ENCODE results near the gene RAB40A. TPM values are rescaled to one million over a fixed set of nuclear protein-coding genes. Genes with fewer than 3 reads are reported as not detected.

The RAB40A gene
- total and polyA plus RNA-seq, 4 donors: 0.03 to 0.33 (median 0.07) TPM

DNA sequence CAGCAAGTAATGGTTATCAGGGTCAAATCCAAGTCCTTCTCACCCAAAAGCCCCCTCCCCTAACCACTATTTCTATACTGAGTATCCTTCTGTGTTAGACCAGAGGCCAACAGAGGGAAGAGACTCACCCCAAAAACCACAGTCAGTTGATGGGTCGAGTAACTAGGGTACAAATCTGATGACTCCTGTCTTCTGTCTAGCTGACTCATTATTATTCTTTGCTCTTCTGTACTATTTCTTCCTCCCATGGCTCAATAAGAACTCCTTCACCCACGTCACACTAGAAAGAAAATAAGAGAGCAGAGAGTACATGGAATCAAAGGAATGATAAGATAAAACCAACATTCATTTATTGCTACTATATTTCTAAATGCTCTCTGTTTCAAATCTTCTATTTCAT lies 2.0 kb downstream of the RAB40A start:
- 79% methylated on average over 2 of the region's 2 CpGs for WGBS
- H3K9me3 ChIP-seq (ENCODE audit: control insufficient read depth in 4 of 4, low read length in 3 of 4): no peaks in the 10 kb centered on the region
- H3K27ac ChIP-seq (ENCODE audit: low read depth in 1 of 2, low read length in 2 of 2): no peak overlapping the region
- H3K4me1 ChIP-seq (ENCODE audit: control insufficient read depth in 4 of 4, insufficient read depth in 4 of 4, low read length in 3 of 4): no peaks in the 10 kb centered on the region
- no peaks in the 10 kb centered on the region for H3K27me3 ChIP-seq (ENCODE audit: control insufficient read depth in 4 of 4, insufficient read depth in 4 of 4, low read length in 3 of 4)
- no peak for TF ChIP-seq EGR1 (IDR thresholded peaks at IDR 0.05; ENCODE audit: low read depth in 2 of 2)
- no peak for TF ChIP-seq NR2F2 (IDR thresholded peaks at IDR 0.05)
- no peak for TF ChIP-seq HNF4A (conservative IDR thresholded peaks at IDR 0.05)
- TF ChIP-seq RXRA (IDR thresholded peaks at IDR 0.05): no peak
- TF ChIP-seq, protein P1, sequence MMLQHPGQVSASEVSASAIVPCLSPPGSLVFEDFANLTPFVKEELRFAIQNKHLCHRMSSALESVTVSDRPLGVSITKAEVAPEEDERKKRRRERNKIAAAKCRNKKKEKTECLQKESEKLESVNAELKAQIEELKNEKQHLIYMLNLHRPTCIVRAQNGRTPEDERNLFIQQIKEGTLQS (IDR thresholded peaks at IDR 0.05): no peak
- no peak for TF ChIP-seq YY1 (IDR thresholded peaks at IDR 0.05)
- TF ChIP-seq, protein P2, sequence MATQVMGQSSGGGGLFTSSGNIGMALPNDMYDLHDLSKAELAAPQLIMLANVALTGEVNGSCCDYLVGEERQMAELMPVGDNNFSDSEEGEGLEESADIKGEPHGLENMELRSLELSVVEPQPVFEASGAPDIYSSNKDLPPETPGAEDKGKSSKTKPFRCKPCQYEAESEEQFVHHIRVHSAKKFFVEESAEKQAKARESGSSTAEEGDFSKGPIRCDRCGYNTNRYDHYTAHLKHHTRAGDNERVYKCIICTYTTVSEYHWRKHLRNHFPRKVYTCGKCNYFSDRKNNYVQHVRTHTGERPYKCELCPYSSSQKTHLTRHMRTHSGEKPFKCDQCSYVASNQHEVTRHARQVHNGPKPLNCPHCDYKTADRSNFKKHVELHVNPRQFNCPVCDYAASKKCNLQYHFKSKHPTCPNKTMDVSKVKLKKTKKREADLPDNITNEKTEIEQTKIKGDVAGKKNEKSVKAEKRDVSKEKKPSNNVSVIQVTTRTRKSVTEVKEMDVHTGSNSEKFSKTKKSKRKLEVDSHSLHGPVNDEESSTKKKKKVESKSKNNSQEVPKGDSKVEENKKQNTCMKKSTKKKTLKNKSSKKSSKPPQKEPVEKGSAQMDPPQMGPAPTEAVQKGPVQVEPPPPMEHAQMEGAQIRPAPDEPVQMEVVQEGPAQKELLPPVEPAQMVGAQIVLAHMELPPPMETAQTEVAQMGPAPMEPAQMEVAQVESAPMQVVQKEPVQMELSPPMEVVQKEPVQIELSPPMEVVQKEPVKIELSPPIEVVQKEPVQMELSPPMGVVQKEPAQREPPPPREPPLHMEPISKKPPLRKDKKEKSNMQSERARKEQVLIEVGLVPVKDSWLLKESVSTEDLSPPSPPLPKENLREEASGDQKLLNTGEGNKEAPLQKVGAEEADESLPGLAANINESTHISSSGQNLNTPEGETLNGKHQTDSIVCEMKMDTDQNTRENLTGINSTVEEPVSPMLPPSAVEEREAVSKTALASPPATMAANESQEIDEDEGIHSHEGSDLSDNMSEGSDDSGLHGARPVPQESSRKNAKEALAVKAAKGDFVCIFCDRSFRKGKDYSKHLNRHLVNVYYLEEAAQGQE (IDR thresholded peaks at IDR 0.05): no peak
- TF ChIP-seq JUND (IDR thresholded peaks at IDR 0.05): no peak
- no peak for TF ChIP-seq FOXA1 (IDR thresholded peaks at IDR 0.05)
- TF ChIP-seq, protein P3, sequence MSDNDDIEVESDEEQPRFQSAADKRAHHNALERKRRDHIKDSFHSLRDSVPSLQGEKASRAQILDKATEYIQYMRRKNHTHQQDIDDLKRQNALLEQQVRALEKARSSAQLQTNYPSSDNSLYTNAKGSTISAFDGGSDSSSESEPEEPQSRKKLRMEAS (IDR thresholded peaks at IDR 0.05): no peak
- TF ChIP-seq, protein P4, sequence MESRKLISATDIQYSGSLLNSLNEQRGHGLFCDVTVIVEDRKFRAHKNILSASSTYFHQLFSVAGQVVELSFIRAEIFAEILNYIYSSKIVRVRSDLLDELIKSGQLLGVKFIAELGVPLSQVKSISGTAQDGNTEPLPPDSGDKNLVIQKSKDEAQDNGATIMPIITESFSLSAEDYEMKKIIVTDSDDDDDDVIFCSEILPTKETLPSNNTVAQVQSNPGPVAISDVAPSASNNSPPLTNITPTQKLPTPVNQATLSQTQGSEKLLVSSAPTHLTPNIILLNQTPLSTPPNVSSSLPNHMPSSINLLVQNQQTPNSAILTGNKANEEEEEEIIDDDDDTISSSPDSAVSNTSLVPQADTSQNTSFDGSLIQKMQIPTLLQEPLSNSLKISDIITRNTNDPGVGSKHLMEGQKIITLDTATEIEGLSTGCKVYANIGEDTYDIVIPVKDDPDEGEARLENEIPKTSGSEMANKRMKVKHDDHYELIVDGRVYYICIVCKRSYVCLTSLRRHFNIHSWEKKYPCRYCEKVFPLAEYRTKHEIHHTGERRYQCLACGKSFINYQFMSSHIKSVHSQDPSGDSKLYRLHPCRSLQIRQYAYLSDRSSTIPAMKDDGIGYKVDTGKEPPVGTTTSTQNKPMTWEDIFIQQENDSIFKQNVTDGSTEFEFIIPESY (IDR thresholded peaks at IDR 0.05): no peak
- no peak for TF ChIP-seq FOXA2 (IDR thresholded peaks at IDR 0.05)
- TF ChIP-seq TAF1 (conservative IDR thresholded peaks at IDR 0.05): no peak
- TF ChIP-seq SP1 (IDR thresholded peaks at IDR 0.05): no peak
- no peak for TF ChIP-seq RAD21 (IDR thresholded peaks at IDR 0.05)
- no peak for TF ChIP-seq HNF4G (IDR thresholded peaks at IDR 0.05)
- no peak for TF ChIP-seq GABPA (IDR thresholded peaks at IDR 0.05 in 1 of 2, conservative IDR thresholded peaks at IDR 0.05 in 1 of 2)
- TF ChIP-seq, protein P5, sequence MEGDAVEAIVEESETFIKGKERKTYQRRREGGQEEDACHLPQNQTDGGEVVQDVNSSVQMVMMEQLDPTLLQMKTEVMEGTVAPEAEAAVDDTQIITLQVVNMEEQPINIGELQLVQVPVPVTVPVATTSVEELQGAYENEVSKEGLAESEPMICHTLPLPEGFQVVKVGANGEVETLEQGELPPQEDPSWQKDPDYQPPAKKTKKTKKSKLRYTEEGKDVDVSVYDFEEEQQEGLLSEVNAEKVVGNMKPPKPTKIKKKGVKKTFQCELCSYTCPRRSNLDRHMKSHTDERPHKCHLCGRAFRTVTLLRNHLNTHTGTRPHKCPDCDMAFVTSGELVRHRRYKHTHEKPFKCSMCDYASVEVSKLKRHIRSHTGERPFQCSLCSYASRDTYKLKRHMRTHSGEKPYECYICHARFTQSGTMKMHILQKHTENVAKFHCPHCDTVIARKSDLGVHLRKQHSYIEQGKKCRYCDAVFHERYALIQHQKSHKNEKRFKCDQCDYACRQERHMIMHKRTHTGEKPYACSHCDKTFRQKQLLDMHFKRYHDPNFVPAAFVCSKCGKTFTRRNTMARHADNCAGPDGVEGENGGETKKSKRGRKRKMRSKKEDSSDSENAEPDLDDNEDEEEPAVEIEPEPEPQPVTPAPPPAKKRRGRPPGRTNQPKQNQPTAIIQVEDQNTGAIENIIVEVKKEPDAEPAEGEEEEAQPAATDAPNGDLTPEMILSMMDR (IDR thresholded peaks at IDR 0.05; ENCODE audit: low read depth, low read length, missing input control): no peak
- H3K4me3 ChIP-seq (ENCODE audit: low read depth in 1 of 3, low read length in 3 of 3): no peak overlapping the region
- no peaks in the 10 kb centered on the region for H3K36me3 ChIP-seq (ENCODE audit: control insufficient read depth in 4 of 4, insufficient read depth in 3 of 4, low read depth in 1 of 4, low read length in 3 of 4)
- no peak for DNase-seq (ENCODE audit: low spot score)
- H3K9ac ChIP-seq (ENCODE audit: low read depth in 1 of 2, low read length in 2 of 2): no peak overlapping the region

All from liver (tissue), 9 donors.